ENCODE results near the gene FLRT3.

The FLRT3 gene

GRCh38 chr20:14313341-14314020, 23.9 kb downstream of the FLRT3 start:
- DNase-seq = no peak

- no peak for DNase-seq
Observed at GRCh38 chr20:14312001-14312400, 25.4 kb downstream of the FLRT3 start.

GRCh38 chr20:14310977-14311627, 26.3 kb downstream of the FLRT3 start:
- DNase-seq = no peak

- DNase-seq = no peak
Observed at GRCh38 chr20:14307956-14308355, 29.5 kb downstream of the FLRT3 start.

- DNase-seq = no peak
Observed at GRCh38 chr20:14304472-14304871, 32.9 kb downstream of the FLRT3 start.

GRCh38 chr20:14303651-14304050, 33.8 kb downstream of the FLRT3 start:
- DNase-seq = no peak

- DNase-seq = no peak
Observed at GRCh38 chr20:14303106-14303505, 34.3 kb downstream of the FLRT3 start.

- no peak for DNase-seq
Observed at GRCh38 chr20:14299831-14300230, 37.6 kb downstream of the FLRT3 start.

- no peak for DNase-seq
Observed at GRCh38 chr20:14295770-14296309, 41.6 kb downstream of the FLRT3 start.

- DNase-seq = no peak
Observed at GRCh38 chr20:14295238-14295637, 42.2 kb downstream of the FLRT3 start.

GRCh38 chr20:14291502-14291901, 45.9 kb downstream of the FLRT3 start:
- no peak for DNase-seq

- DNase-seq = no peak
Observed at GRCh38 chr20:14288341-14289330, 48.8 kb downstream of the FLRT3 start.

- no peak for DNase-seq
Observed at GRCh38 chr20:14284443-14284842, 53.0 kb downstream of the FLRT3 start.

- no peak for DNase-seq
Observed at GRCh38 chr20:14282140-14282539, 55.3 kb downstream of the FLRT3 start.

Measured in NCI-H446 (cell line).